Measurements from ENCODE around the gene GM2A. TPM values are rescaled to one million over a fixed set of nuclear protein-coding genes. Genes with fewer than 3 reads are reported as not detected.

The GM2A gene
- total RNA-seq, 1 donor from 2014 or later = 41.9 TPM

GRCh38 chr5:151313357-151313756 lies 60.4 kb downstream of the GM2A start:
- ATAC-seq (no peak), DNase-seq (ENCODE audit: low spot score) (no peak)
- intact Hi-C loops (cut with DNase I) = no loop called here

- DNase-seq (ENCODE audit: low spot score) (peak; percentile 86), ATAC-seq (peak; percentile 81)
- intact Hi-C loops (cut with DNase I) = no loop called here
These were observed 63.1 kb downstream of the GM2A start for GRCh38 chr5:151315998-151316597.

- intact Hi-C loops (cut with DNase I) = no loop called here
- ATAC-seq (no peak), DNase-seq (ENCODE audit: low spot score) (no peak)
These were observed 64.9 kb downstream of the GM2A start for GRCh38 chr5:151317871-151318270.

- intact Hi-C loops (cut with DNase I) = no loop called here
- DNase-seq (ENCODE audit: low spot score) (no peak), ATAC-seq (peak; percentile 95)
These were observed 66.1 kb downstream of the GM2A start for GRCh38 chr5:151318850-151319732.

Other genes starting within 250 kb of the GM2A start
- gene GPX3, start 232.6 kb upstream of the GM2A start, total RNA-seq = 1,443 TPM
- gene TNIP1, start 172.2 kb upstream of the GM2A start, total RNA-seq = 80.2 TPM
- 211 TPM for gene ANXA6, start 95.4 kb upstream of the GM2A start, total RNA-seq
- gene CCDC69, start 29.1 kb upstream of the GM2A start, total RNA-seq = 45.8 TPM
- gene SLC36A3, start 50.6 kb downstream of the GM2A start, total RNA-seq = not detected
- 30.2 TPM for gene SLC36A2, start 94.4 kb downstream of the GM2A start, total RNA-seq
- gene SLC36A1, start 194.4 kb downstream of the GM2A start, total RNA-seq = 24.9 TPM